Measurements from ENCODE around the gene KIAA1217.
"Not testable (repeated sequence)": the region's sequence is repeated elsewhere in the genome, so short reads cannot be mapped to it uniquely, and the experiment has no call there.

Gene KIAA1217

GRCh38 chr10:24415455-24416125, 206.7 kb downstream of the KIAA1217 start:
- no peak for DNase-seq

GRCh38 chr10:24416248-24416647, 207.3 kb downstream of the KIAA1217 start:
- DNase-seq: no peak

GRCh38 chr10:24417053-24417452, 208.1 kb downstream of the KIAA1217 start:
- DNase-seq: no peak

DNA sequence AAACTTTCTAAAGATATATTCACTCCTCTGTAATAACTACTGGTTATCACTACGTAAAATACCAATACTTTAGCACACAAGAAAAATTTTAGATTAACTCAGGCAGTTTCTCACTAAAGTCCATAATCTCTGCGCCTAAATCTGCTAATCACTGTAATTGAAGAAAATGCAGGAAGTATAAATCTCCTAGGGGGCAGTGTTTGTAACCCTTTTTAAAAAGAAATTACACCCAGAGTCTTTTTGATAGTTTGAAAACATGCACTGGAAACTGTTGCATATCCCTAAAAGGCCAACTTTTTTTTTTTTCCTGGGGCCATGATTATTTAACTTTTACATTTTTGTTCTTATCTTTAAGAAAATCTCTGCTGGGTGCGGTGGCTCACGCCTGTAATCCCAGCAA, 209.6 kb downstream of the KIAA1217 start:
- no peak for DNase-seq

DNA sequence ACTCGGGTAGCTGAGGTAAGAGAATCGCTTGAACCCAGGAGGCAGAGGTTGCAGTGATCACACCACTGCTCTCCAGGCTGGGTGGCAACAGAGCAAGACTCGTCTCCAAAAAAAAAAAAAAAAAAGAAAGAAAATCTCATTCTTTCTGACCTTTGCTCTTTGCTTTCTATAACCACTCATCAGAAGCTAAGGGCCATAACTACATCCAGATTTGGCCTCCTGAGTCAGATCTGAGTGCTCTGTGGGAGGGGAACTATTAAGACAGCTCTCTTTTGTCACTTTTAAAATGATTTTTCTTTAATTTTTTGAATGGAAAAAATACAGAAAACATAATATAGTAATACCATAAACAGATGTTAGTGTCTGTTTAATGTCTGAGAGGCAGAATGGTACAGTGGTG, 210.1 kb downstream of the KIAA1217 start:
- no peak for DNase-seq

DNA sequence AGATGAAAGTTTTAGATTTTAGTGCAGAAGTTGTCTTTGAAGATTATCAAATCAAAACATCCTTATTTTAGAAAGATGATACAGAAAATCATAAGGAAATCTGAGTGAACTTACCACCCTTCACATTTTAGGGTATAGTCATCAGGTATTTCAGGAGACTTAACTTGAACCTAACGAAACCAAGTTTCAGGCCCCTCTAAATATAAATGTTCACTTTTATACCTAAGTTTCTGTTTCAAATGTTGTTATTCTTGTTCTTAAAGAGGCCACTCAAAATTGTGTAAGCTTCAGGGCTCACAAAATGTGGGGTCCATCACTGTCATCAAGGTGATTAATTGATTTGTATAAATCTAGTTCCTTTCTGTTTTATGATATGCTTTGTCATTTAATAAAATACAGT, 216.2 kb downstream of the KIAA1217 start:
- DNase-seq: no peak

- no peak for DNase-seq
Observed at GRCh38 chr10:24427678-24428409, 218.9 kb downstream of the KIAA1217 start.

- no peak for DNase-seq
Observed at GRCh38 chr10:24428410-24428782, 219.5 kb downstream of the KIAA1217 start.

GRCh38 chr10:24430591-24430990, 221.7 kb downstream of the KIAA1217 start:
- no peak for DNase-seq

DNA sequence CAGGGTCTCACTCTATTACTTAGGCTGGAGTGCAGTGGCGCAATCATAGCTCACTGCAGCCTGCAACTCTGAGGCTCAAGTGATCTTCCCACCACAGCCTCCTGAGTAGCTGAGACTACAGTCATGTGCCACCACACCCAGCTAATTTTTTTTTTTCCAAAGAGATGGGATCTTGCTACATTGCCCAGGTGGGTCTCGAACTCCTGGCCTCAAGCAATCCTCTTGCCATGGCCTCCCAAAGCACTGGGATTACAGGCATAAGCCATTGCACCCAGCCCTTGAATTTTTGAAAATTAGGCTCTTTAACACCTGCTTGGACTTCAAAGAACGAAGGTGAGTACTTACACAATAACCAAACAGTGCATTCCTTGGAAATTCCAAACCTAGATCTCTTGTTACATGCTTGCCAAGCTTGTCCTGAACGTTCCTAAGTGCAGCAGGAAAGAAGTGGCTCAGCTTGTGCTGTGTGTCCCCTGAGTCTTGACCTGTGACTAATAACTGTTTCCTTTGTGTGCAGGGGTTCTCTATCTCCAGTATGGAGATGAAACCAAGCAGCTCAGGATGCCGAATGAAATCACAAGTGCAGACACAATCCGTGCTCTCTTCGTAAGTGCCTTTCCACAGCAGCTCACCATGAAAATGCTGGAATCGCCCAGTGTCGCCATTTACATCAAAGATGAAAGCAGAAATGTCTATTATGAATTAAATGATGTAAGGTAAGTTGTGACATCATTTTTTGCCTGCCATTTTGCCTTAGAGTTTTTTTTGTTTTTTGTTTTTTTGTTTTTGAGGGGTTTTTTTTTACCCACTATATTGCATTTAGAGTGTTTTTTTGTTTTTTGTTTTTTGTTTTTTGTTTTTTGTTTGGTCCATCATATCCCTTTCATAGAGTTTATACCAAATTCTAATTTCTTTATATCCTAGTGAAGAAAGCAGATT, 223.8 kb downstream of the KIAA1217 start:
- no peak for DNase-seq

GRCh38 chr10:24433705-24434104, 224.8 kb downstream of the KIAA1217 start:
- no peak for DNase-seq

DNA sequence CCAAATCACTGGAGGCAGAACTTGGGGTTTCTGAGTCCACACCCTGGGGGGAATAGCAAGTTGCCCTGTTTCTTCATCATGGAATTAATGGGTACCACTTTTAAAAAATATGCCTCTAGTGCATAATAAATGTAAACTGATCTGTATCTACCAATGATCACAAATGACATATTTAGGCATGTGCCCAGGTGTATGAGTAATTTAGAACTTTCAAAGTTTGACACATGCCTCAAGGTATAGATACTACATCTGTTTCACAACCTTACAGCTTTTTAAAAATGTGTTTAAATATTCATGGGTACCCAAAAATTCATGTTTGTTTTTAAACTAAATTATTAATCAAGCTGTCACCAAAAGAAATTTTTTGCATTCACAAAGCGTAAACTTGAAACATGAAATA, 226.0 kb downstream of the KIAA1217 start:
- DNase-seq: no peak

DNA sequence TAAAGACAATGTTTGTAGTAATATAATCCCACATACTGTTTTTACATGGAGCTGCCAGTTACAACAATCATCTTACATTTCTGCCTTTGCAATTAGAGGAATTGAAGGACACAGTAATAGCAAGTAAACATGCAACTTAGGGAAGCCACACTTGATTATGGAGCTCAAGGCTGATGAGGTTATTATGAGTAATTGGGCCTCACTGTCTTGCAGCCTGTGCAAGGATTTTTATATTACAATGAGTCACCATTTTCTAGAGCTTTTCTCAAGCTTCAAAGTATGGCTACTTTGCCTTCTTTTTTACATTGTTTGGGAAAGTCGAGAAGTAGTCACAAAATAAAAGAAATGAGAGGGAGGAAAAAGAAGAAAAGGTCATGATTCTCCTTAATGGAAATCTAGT, 226.4 kb downstream of the KIAA1217 start:
- DNase-seq: no peak

DNA sequence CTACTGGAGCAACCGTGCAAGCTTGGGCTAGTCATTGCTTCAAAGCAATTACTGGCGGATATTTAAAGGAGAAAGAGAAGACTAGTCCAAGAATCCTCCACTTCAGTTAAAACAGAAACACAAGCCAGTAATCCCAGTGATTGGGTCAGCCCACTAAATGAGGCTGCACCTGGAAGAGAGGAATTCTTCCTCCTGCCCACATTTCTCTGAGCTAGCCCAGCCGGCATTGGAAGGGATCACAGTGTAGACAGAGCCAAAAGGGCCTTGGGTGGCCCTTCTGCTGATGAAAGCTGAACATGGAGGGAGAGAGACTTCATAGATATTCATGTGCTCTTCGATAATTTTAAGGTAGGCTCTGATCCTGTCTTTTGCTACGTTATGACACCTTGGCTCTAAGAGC, 228.4 kb downstream of the KIAA1217 start:
- DNase-seq: no peak

GRCh38 chr10:24438800-24439199, 229.9 kb downstream of the KIAA1217 start:
- no peak for DNase-seq

DNA sequence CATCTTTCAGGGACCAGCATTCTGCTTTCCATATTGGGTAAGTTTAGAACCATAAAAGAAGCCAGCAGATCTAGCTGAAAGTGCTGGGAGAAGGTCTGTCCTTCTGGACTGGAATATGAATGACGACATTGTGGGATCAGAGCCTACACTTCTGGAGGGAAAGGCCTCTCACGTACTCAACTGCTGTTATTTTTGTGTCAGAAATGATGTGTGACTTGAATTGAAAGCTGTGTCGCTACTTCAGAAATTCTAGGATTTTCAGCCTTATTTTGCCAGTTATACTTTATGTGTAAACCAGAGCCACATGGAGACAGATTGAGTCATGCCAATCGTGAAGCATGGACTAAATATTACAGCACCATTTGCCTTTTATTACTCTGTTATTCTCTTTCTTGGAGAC, 231.0 kb downstream of the KIAA1217 start:
- no peak for DNase-seq

DNA sequence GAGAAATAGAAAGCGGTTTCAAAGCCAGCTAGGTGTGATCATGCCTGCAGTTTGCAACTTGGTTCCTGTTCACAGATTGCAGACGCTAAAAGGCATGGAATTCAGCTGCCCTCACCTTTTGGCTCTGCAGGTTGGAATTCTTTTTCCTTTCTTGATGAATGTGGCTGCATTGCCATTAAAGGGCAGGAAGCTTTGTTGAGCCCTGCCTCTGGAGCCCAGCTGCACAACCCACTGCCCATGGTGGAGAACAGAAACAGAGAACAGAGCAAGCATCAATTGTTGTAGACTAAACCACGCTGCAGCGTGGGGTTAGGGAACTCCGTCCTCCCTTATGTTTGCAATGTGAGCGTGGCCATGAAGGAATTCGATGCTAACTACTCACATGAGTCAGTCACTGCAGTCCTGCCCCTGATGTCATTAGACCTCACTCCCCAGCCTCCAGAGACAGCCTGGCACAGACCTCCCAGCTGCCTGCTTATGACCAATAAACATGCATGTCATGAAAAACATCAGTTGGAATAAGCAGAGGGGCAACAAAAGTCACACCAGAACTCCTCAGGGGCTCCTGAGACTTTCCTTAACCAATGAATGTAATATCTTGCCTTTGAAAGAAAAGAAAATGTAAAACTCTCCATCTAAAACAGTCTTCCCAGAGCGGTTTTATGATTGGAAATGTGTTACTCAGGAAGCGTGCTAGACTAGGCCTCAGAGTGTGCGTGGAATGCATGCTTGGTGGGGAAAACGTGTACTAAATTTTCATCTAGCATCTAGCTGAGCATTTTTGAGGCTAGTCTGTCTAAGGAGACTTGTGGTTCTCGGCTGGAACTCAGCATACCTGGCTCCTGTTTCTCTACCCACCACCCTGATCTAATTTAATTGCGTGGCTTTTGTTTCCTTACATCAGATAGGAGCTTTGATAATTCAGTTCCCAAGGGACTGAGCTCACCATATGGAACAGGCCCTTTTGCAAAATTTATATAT, 232.2 kb downstream of the KIAA1217 start:
- no peak for DNase-seq

GRCh38 chr10:24442234-24442633, 233.3 kb downstream of the KIAA1217 start:
- no peak for DNase-seq

GRCh38 chr10:24442641-24443174, 233.8 kb downstream of the KIAA1217 start:
- not testable (repeated sequence) for DNase-seq

GRCh38 chr10:24444337-24444736, 235.4 kb downstream of the KIAA1217 start:
- DNase-seq: no peak

DNA sequence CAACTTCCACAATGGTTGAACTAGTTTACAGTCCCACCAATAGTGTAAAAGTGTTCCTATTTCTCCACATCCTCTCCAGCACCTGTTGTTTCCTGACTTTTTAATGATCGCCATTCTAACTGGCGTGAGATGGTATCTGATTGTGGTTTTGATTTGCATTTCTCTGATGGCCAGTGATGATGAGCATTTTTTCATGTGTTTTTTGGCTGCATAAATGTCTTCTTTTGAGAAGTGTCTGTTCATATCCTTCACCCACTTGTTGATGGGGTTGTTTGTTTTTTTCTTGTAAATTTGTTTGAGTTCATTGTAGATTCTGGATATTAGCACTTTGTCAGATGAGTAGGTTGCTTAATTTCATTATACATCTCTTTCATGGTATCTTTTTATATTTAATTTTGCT, 237.0 kb downstream of the KIAA1217 start:
- not testable (repeated sequence) for DNase-seq

DNA sequence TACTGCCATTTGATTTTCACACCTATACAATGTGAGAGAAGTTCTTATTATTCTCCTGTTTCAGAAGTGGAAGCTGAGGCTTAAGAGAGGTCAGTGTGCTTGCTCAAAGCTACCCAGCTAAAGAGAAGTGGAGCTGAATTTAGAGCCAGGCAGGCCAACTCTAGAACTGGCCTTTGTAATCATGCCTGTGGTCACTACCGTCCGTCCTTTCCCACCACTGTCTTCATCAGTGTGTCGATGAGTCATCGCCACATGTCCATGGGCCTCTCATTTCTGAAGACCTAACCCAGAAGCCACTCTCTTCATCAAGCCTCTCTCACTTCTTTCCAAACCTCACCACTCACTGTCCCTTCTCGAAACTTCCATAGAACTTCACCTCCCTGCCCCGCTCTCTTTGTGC, 237.8 kb downstream of the KIAA1217 start:
- no peak for DNase-seq

Data from activated CD8-positive, alpha-beta memory T cell treated with anti-CD3 and anti-CD28 coated beads, Interleukin-2, amount 50 U/mL, for 48 hours (primary cell).